Caki2 (cell line): ENCODE data around the gene TENT4A. TPM values are rescaled to one million over a fixed set of nuclear protein-coding genes. Genes with fewer than 3 reads are reported as not detected.

Experiments
- DNase-seq: peaks from one replicate; pipeline ENCODE4 v3.0.0-alpha.2; 2015; ENCODE audit warnings: low read depth
- in situ Hi-C: cut with HindIII; loops from 2 replicates; pipeline ENCODE4 v1.10.0; 2016; ENCODE audit warnings: low sequenced_read_pairs, low pct_unique_long_range_greater_than_20kb, mixed read lengths
- total RNA-seq: library from RNA; depleted of rRNA; stranded (reverse); fragments of >200 nt; shearing (Covaris generic); gene quantifications from 2 replicates; pipeline ENCODE4 v1.2.3, GENCODE V29; 2014; ENCODE audit warnings: low replicate concordance

TENT4A gene
- total RNA-seq, 1 experiment from 2014 or later = 6.2 TPM

- in situ Hi-C loops = no loop called here
- no peak for DNase-seq
These were observed 62.3 kb downstream of the TENT4A start for GRCh38 chr5:6775571-6775970.

GRCh38 chr5:6780802-6781391 lies 67.7 kb downstream of the TENT4A start:
- DNase-seq = no peak
- in situ Hi-C loops = no loop called here

- in situ Hi-C loops = no loop called here
- peak; percentile 23 for DNase-seq
These were observed 68.5 kb downstream of the TENT4A start for GRCh38 chr5:6781716-6782115.

GRCh38 chr5:6783787-6784186 lies 70.6 kb downstream of the TENT4A start:
- in situ Hi-C loops = no loop called here
- no peak for DNase-seq

- no peak for DNase-seq
- in situ Hi-C loops = no loop called here
These were observed 71.2 kb downstream of the TENT4A start for GRCh38 chr5:6784481-6784880.

GRCh38 chr5:6785161-6785860 lies 72.1 kb downstream of the TENT4A start:
- DNase-seq = no peak
- in situ Hi-C loops = no loop called here

- in situ Hi-C loops = no loop called here
- DNase-seq = no peak
These were observed 72.6 kb downstream of the TENT4A start for GRCh38 chr5:6785861-6786180.

- in situ Hi-C loops = no loop called here
- DNase-seq = no peak
These were observed 73.7 kb downstream of the TENT4A start for GRCh38 chr5:6786786-6787495.

GRCh38 chr5:6787941-6788340 lies 74.7 kb downstream of the TENT4A start:
- no peak for DNase-seq
- in situ Hi-C loops = no loop called here

- in situ Hi-C loops = no loop called here
- DNase-seq = no peak
These were observed 75.2 kb downstream of the TENT4A start for GRCh38 chr5:6788439-6788838.

GRCh38 chr5:6788956-6789649 lies 75.9 kb downstream of the TENT4A start:
- DNase-seq = no peak
- in situ Hi-C loops = no loop called here

GRCh38 chr5:6790346-6790865 lies 77.2 kb downstream of the TENT4A start:
- DNase-seq = no peak
- in situ Hi-C loops = no loop called here

GRCh38 chr5:6791031-6791430 lies 77.8 kb downstream of the TENT4A start:
- DNase-seq = no peak
- in situ Hi-C loops = no loop called here

- in situ Hi-C loops = no loop called here
These were observed 79.1 kb downstream of the TENT4A start for GRCh38 chr5:6792376-6792775.

GRCh38 chr5:6792911-6793471 lies 79.8 kb downstream of the TENT4A start:
- in situ Hi-C loops = no loop called here
- no peak for DNase-seq

More at GRCh38 chr5:6792376-6792775, 79.1 kb downstream of the TENT4A start:
- DNase-seq = no peak

- no peak for DNase-seq
- in situ Hi-C loops = no loop called here
These were observed 88.0 kb downstream of the TENT4A start for GRCh38 chr5:6801236-6801635.

GRCh38 chr5:6803981-6804550 lies 90.8 kb downstream of the TENT4A start:
- in situ Hi-C loops = no loop called here
- DNase-seq = no peak

- no peak for DNase-seq
- in situ Hi-C loops = no loop called here
These were observed 91.7 kb downstream of the TENT4A start for GRCh38 chr5:6804766-6805501.
